Lower leg skin (tissue), 3 donors: ENCODE data around the gene PSENEN.

Experiments used
- CTCF ChIP-seq, 3 donors: fragments of 450-650 bp; IDR thresholded peaks; one replicate each; pipeline ENCODE4 v1.5.1; 2016; ENCODE audit warnings: antibody characterized with exemption in 3 of 3, mild to moderate bottlenecking in 3 of 3, moderate library complexity in 2 of 3
- POLR2A ChIP-seq, 2 donors: fragments of 450-650 bp; IDR thresholded peaks; one replicate each; pipeline ENCODE4 v1.6.1; 2016 to 2017; ENCODE audit warnings: antibody characterized with exemption in 2 of 2, mild to moderate bottlenecking in 1 of 2, moderate library complexity in 1 of 2

- TF ChIP-seq CTCF (IDR thresholded peaks at IDR 0.05): no peak
- no peak for TF ChIP-seq POLR2A (IDR thresholded peaks at IDR 0.05)
Observed at GRCh38 chr19:35789195-35789977, 43.9 kb downstream of the PSENEN start.
